ENCODE measurements around the gene FUT4.
"Not testable (repeated sequence)": the region's sequence is repeated elsewhere in the genome, so short reads cannot be mapped to it uniquely, and the experiment has no call there.

Gene FUT4

DNA sequence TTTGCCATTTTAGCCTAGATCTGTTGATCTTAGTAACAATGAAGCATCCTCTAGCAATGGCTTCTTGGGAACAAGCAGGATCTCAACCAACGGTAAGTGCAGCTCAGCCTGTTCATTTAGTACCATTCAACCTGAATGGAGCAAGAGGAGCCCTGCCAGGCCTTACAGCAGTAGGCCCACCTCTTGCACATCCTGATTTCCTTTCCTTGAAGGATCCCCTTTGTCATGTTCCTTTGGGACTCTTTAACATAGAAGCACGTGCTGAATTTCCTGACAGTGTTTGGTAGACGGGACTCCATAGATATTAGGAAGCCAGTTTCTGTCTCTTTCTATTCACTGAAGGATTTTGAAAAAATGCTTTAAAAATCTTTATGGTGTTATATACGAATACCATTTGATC lies 25.0 kb downstream of the FUT4 start:
- no peak for DNase-seq

DNA sequence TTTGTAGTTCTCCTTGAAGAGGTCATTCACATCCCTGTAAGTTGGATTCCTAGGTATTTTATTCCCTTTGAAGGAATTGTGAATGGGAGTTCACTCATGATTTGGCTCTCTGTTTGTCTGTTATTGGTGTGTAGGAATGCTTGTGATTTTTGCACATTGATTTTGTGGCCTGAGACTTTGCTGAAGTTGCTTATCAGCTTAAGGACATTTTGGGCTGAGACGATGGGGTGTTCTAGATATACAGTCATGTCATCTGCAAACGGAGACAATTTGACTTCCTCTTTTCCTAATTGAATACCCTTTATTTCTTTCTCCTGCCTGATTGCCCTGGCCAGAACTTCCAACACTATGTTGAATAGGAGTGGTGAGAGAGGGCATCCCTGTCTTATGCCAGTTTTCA lies 29.3 kb downstream of the FUT4 start:
- DNase-seq, result not testable (repeated sequence)

DNA sequence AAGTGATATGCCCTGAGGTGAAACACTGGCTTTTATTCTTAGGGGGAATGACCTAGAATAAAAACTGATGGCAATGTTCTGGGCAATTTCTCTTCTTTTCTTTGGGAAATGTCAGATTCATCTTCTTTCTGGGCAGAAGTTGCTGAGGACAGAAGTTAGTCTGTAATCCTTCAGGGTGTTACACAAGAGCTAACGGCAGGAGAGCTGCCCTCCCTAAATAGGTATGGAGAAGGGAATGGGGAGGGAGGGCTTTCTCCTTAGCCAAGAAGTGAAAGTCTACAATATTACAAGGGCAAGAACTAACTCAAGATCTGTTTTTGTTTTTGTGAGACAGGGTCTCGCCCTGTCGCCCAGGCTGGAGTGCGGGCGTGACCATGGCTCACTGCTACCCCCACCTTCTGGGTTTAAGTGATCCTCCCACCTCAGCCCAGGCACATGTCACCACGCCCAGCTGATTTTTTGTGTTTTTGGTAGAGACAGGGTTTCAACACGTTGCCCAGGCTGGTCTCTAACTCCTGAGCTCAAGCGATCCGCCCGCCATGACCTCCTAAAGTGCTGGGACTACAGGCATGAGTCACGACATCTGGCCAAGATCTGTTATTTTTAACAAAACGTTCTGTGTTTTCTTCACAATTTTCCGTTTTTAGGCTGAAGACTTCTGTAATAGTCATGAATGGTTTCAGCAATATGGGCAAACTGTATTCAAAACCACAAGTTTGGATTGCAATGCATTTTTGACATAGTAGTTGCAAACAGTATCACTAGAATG lies 30.7 kb downstream of the FUT4 start:
- no peak for DNase-seq

DNA sequence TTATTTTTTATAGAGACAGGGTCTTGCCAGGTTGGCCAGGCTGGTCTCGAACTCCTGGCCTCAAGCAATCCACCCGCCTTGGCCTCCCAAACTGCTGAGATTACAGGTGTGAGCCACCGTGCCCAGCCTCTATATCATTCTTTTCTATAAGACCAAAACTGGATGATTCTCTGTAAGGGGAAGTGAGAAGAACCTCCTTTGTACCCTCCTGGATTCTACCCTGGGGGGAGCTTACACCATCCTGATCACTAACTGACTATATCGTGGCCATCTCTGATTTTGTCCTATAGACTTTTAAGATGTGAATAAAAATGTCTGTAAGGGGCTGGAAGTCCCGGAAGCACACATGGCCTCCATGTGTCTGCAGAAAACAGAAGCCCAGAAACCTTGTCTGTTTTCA lies 32.6 kb downstream of the FUT4 start:
- DNase-seq, result no peak

DNA sequence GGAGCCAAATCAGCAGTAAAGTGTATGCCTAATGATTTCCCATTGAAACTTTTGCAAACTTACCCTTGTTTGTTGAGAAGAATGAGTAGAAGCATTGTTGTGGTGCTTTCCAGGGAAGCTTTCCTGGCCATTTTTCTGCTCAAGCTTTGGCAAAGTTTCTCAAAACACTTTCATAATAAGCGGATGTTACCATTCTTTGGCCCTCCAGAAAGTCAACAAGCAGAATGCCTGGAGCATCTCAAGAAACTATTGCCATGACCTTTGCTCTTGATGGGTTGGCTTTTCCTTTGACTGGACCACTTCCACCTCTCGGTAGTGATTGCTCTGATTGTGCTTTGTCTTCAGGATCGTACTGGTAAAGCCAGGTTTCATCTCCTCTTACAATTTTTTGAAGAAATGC lies 34.1 kb downstream of the FUT4 start:
- no peak for DNase-seq

DNA sequence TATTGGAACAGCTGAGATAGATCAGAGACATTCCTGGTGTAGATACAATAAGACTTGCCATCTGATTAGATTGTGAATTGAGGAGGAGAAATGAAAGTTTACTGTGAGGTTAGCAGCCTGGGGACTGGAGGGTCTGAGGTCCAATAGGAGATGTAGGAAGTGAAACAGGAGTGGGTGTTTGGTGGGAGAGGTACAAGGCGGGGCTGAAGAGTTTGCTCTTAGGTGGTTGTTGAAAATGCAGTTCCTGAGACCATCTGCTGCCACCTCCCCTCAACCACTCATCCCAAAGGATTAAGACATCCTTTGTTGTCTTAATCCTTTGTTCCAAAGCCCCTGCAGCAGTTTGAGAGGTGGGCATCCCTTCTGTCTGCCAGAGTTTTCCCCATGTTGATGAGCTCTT lies 38.2 kb downstream of the FUT4 start:
- DNase-seq, result no peak

DNA sequence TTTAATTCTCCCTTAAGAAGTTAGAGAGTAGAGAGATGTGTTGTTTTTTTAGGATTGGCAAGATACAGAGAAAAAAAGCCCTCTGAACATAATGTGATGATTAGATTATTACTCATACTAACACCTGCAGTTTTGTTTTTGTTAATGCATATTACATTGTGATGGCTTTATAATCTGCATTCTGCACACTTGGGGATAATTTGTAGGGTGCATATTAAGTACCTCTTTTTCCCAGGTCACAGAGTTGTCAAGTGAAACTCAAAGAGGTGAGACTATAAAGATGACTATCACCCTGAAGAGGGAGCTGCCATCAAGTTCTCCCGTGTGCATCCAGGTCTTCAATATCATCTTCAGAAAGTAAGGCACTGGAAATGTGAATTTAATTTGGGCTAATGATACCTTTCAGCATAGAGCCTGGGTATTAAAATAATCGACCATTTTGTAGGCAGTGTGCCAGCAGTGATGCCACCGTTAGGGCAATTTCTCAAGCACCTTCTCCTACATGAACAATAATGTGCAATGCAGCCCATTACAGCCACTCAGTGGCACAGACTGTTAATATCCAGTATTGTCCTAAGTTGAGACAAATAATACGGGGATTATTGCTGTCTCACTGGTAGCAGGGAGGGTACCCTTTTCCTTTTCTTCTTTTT lies 39.6 kb downstream of the FUT4 start:
- no peak for DNase-seq

DNA sequence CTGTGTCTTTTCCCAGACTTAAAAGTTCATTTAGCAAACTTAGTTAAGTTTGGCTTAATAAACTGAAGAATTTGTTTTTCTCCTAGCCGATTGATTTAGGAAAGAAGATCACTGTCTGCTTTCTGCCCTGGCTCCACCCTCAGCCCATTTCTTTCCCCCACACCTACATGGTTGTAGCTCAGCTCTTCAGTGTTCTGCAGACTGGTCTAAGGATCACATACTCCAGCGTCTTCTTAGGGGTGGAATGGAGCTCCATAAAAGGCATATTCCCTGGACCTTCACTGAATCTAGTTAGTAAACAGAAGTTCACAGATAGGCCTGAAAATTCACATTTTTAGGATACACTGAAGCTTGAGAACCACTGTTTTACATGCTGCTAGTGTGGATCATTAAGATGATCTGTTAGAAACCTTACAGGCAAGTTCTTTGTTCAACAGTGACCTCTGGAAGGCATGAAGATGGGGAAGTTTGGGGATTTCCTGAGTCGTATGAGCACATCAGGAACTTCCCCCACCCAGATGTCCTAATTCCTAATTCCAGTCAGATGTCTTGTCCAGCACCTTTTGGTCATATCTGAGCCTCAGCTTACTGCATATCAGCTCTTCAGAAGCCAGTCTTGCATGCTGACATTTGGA lies 40.3 kb downstream of the FUT4 start:
- DNase-seq, result no peak

DNA sequence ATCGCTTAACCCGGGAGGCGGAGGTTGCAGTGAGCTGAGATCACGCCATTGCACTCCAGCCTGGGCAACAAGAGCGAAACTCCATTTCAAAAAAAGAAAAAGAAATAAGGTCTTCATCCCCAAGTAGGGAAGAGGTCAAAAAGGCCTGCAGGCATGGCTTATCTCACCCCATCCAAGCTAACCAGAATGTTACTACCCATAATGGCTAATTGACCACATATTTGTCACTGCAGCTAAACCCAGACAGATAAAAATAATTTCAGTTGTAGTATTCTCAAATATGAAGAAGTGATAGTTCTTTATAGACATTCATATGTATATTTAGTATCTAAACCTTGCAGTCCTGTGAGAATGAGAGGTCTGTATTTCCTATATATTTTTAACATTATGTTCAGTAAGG lies 41.3 kb downstream of the FUT4 start:
- no peak for DNase-seq

DNA sequence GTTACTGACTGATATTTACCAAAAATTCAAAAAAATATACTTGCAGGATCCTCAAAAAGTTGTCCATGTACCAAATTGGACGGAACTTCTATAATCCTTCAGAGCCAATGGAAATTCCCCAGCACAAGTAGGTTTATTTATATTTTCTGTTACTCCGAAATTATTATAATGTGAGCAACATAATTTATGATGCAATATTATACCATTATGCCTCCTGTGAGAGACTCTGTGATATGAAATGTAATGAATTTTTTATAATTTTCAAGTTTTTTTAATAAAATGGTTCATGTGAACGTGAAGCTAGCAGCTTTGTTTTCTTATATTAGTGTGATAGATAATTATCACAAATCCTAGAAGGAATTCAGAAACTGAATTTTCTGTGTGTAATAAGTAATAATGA lies 41.7 kb downstream of the FUT4 start:
- no peak for DNase-seq

DNA sequence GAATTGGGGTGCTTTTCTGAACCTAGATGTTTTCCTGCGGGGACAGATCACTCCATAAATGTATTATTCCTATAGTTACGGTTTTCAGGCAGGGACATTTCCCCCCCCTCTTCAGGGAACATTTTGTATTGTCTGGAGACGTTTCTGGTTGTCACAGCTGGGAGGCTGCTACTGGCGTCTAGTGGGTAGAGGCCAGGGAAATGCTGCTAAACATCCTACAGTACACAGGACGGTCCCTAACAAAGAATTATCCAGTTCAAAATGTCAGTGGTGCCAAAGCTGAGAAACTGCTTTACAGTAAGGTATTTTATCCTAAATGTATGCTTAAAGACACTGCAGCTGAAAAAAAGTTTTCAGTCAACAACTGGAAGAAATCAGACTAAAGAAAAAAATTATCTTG lies 42.8 kb downstream of the FUT4 start:
- no peak for DNase-seq

DNA sequence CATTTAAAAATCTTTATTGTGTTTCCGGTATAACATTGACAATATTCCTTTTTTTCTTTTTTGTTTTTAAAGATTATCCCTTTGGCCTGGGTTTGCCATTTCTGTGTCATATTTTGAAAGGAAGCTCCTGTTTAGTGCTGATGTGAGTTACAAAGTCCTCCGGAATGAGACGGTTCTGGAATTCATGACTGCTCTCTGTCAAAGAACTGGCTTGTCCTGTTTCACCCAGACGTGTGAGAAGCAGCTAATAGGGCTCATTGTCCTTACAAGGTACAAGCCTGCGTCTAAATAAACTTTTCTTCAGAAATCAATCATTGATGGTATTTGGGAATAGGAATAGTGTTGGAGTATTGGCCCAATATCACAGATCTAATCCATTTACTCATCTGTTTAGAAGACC lies 43.3 kb downstream of the FUT4 start:
- no peak for DNase-seq

DNA sequence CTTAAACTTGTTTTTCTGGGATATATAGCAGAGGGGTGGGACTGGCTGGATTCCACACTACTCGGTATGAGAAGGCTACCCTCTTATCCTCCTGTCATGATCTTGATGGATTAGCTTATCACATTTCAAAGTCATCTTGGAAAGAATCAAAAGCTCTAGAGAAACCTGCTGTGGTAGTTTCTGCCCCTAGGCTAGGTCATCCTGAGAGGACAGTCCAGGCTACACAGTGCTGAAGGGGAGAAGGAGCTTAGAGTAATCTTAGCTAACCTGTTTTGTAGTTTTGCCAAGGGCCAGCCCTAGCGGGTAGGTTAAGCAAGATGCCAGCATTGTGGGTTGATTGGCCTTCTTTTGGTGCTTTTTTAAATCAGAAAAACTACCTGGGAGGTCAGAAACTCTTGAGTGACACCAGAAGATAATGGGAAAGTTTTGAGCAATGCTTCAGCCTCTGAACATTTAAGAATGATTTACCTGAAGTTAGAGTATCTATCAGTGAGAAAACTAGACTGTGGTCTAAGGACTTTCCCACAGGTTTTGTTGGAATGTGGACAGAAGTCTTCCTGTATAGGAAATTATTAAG lies 44.7 kb downstream of the FUT4 start:
- no peak for DNase-seq

DNA sequence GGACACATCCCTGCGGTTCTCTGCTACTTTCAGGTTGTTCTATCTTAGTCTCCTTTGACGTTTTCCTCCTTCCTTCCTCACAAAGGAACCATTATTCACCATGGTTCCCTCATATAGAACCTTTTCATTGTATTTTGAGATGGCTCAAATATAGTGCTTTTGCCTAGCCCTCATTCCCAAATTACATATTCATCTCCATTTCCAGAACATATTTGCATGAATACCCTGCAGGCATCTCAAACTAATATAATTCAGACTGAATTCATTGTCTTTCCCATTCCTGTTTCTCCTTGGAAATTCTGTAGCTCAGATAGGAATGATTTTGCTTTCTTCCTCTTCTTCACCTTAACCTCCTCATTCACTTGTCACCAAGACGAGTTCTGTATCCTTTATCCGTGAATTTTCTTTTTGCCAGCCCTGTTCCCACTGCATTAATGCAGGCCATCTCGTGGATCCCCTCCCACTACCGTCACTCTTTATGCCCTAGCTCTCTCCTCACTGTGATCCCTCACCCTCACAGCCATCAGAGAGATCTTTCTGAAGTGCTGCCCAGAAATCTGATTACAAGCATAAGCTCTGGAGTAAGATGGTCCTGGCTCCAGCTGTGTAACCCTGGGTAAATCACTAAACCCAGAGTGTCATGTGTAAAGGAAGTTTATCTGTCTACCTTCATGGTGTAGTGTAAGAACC lies 46.8 kb downstream of the FUT4 start:
- no peak for DNase-seq

DNA sequence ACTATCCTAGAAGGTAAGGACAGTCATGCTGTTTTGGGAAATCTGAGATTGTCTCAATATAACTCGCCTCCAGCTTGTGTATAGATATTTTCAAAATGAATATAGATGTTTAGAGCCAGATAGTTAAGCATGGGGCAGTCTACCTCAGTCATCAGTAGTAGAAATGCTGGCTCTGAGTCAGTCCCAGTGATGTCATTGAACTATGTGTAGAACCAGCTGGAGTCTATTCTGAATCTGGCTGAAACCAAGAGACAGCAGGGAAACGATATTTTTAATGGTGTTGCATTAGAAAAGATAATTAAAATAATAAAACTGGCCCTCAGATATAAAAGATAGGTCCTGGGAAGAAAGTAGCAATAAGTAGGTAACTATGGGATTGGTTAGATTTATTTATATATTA lies 49.3 kb downstream of the FUT4 start:
- no peak for DNase-seq

DNA sequence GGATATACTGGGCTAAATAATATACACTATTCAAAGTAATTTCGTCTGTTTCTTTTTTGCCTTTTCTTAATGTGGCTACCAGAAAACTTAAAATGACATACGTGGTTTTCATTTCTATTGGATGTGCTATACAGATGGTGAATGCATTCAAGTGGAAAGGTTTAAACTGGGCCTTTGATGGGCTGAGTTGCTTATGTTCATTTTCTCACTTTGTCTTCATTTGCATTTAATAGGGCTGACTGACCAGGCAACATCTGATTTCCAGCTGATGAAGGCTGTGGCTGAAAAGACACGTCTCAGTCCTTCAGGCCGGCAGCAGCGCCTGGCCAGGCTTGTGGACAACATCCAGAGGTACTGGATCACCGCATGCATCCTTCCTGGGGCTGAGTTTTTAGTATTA lies 51.4 kb downstream of the FUT4 start:
- no peak for DNase-seq

DNA sequence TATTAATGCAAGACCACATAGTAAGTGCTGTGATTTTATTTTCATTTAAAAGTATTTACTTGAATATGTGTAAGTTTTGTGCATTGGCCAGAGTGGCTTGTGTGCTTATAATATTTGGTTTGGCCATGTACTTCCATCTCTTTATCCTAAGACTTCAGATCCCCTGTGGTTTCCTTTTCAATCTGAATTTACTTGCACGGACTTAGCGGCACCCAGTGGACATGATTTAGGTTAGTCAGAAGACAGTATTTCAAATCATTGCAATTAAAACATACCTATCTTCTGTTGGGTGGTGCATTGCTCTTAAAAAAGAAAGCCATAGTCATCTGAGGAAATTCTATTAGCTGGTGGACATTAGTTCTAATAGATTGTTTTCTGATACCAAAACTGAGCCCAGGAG lies 54.2 kb downstream of the FUT4 start:
- DNase-seq, result no peak
